Body of pancreas (tissue), 4 donors: ENCODE results near the gene EYA2. TPM values are rescaled to one million over a fixed set of nuclear protein-coding genes. Genes with fewer than 3 reads are reported as not detected.

Source experiments
- ATAC-seq: fragments of 150-250 bp; one replicate; pipeline ENCODE4 v1.9.1; 2016
- DNase-seq, 4 donors: peaks; one replicate each; pipeline ENCODE4 v3.0.0-alpha.2; 2019
- H3K27ac ChIP-seq, 4 donors: fragments of 200-600 bp; sonication (generic); 1 replicate in 3 of 4; 2 replicates in 1 of 4; pipeline versions ENCODE4 v1.5.1 to v1.6.1; 2016 to 2019; ENCODE audit warnings: mild to moderate bottlenecking in 1 of 4, mixed read lengths in 1 of 4, moderate library complexity in 1 of 4
- H3K27me3 ChIP-seq, 2 donors: fragments of 200-600 bp; sonication (generic); one replicate each; pipeline ENCODE4 v1.6.0; 2016; ENCODE audit warnings: mild to moderate bottlenecking in 1 of 2
- H3K36me3 ChIP-seq, 2 donors: fragments of 200-600 bp; sonication (generic); replicated peaks in 1 of 2; 2 replicates each; pipeline ENCODE4 v1.5.1; 2016; ENCODE audit warnings: low read depth in 2 of 2; ENCODE audit not compliant: insufficient read depth in 1 of 2
- H3K4me1 ChIP-seq: fragments of 200-600 bp; sonication (generic); one replicate; pipeline ENCODE4 v1.6.0; 2016
- H3K4me3 ChIP-seq, 2 donors: fragments of 200-600 bp; sonication (generic); 1 replicate in 1 of 2; 2 replicates in 1 of 2; pipeline ENCODE4 v1.5.1; 2016 to 2019
- H3K9me3 ChIP-seq, 3 donors: fragments of 200-600 bp; sonication (generic); 1 replicate in 2 of 3; 2 replicates in 1 of 3; pipeline ENCODE4 v1.5.1; 2016
- CTCF ChIP-seq, 7 experiments: fragments of 450-650 bp in 4 of 7; fragments of 200-600 bp in 3 of 7; sonication (generic) in 3 of 7; IDR thresholded peaks; one replicate each; pipeline ENCODE4 v1.5.1; 2016 to 2019; ENCODE audit warnings: antibody characterized with exemption in 7 of 7
- POLR2A ChIP-seq, 3 donors: fragments of 450-650 bp; IDR thresholded peaks; one replicate each; pipeline ENCODE4 v1.6.1; 2016; ENCODE audit warnings: antibody characterized with exemption in 3 of 3, mild to moderate bottlenecking in 2 of 3
- WGBS, 2 donors: methylation state at CpG; one replicate each; pipeline ENCODE4 v1.1.5; 2017; 5-methylcytosine and 5-hydroxymethylcytosine counted together
- intact Hi-C: fragments of 100-400 bp; cut with DNase I; formaldehyde crosslinking; loops from one replicate; pipeline ENCODE4 v1.15.1; 2023
- microRNA-seq, 2 donors: library from miRNA; unstranded; fragments of <30 nt; microRNA quantifications; one replicate each; pipeline ENCODE4, GENCODE V29; 2016; ENCODE audit warnings: borderline number of aligned reads in 2 of 2, borderline replicate concordance in 2 of 2
- small RNA-seq: library from RNA; depleted of rRNA; stranded (forward); fragments of <200 nt; gene quantifications from one replicate; pipeline ENCODE3, GENCODE V24; 2016
- total RNA-seq, 2 donors: library from RNA; depleted of rRNA; stranded (reverse); fragments of >200 nt; gene quantifications; one replicate each; pipeline ENCODE4 v1.1.0, GENCODE V29; 2016

The EYA2 gene
- total RNA-seq, 2 donors from 2014 or later, result 0.52 to 3.6 TPM

- H3K9me3 ChIP-seq, result no peaks in the 10 kb centered on the region
- DNase-seq, result no peak
- intact Hi-C loops, result no loop called here
- H3K36me3 ChIP-seq, result peaks cover 6 to 21% of the 10 kb centered on the region in 2 donors
- 94 to 95% methylated on average over 4 of the region's 4 CpGs for WGBS, 2 donors
- H3K4me1 ChIP-seq, result peaks cover 6% of the 10 kb centered on the region
- H3K27me3 ChIP-seq, result no peaks in the 10 kb centered on the region
- TF ChIP-seq POLR2A (IDR thresholded peaks at IDR 0.05) (no peak), CTCF (IDR thresholded peaks at IDR 0.05) (no peak)
- H3K27ac ChIP-seq, result no peak overlapping the region
- H3K4me3 ChIP-seq, result no peak overlapping the region
- ATAC-seq, result no peak
These were observed 343.1 kb downstream of the EYA2 start for GRCh38 chr20:47237715-47238114.

Small RNAs within 50 kb of the gene (microRNA-seq; reads per million reads assigned to microRNA genes)
- gene MIR3616, result 0 to 0.45 reads per million in 2 donors

Small RNAs within 50 kb of the gene (small RNA-seq; reads per million reads assigned to genes)
- not detected for gene MIR3616

Other genes with a start within 250 kb of the EYA2 start
- 1 to 10 TPM; 3.4 to 6.3 TPM for gene SLC13A3, start 243.4 kb upstream of the EYA2 start, total RNA-seq
- gene TP53RK, start 205.4 kb upstream of the EYA2 start, total RNA-seq, result 10 to 100 TPM in 1 of 2 donors, 1 to 10 TPM in 1; 6.6 to 11.7 TPM
- gene SLC2A10, start 185.2 kb upstream of the EYA2 start, total RNA-seq, result 10 to 100 TPM; 12.2 to 95.3 TPM